PC-9 (cell line): ENCODE results near the gene GLRX.

Source experiments
- EZH2 ChIP-seq: fragments of 200-600 bp; sonication (generic); IDR thresholded peaks from 2 replicates; pipeline ENCODE4 v1.8.0; 2017; ENCODE audit warnings: antibody characterized with exemption, low read depth
- TF ChIP-seq, protein P1 (sequence below): fragments of 200-600 bp; sonication (generic); conservative IDR thresholded peaks from 2 replicates; pipeline ENCODE4 v1.6.1; 2017; ENCODE audit warnings: mixed run types, antibody characterized with exemption, mild to moderate bottlenecking, moderate library complexity

DNA sequence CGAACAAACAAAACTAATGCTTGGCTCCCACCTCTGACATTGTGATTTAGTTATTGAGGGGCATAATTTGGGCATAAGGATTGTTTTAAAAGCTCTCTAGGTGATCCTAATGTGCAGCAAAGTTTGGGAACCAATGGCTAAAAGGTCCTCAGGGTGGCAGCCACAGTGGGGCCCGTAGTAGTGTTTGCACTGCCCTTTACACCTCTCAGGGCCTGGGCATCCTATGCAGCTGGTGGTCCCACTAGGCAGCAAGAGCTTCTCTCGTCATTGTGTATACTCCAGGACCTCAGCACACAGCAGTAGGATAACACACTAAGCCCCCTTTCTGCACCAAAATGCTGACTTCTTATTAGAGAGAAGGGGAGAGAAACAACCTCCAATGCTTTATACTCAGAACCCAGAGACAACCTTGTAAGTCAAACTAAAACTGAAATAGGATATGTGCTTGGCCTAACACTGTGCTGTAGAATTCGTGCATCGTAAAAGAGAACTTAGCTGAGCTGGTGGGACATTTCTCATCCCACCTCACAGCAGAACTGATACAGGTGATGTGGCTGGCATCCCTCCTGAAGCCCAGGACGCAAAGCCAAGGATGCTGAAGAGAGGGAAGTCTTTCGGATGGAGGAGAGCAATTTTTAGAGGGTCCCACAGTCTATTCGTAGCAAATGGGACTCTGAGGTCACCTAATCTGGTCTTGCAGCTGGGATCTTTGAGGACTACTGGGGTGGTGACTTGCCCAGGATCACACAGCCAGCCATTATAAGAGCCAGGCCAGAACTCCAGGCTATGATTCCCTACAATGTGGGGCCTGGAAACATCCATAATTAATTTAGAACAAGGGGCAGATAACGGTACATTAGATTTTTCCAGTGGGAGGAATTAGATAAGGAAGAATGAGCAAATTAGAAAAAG, 1.2 kb downstream of the GLRX start:
- TF ChIP-seq, protein P1, sequence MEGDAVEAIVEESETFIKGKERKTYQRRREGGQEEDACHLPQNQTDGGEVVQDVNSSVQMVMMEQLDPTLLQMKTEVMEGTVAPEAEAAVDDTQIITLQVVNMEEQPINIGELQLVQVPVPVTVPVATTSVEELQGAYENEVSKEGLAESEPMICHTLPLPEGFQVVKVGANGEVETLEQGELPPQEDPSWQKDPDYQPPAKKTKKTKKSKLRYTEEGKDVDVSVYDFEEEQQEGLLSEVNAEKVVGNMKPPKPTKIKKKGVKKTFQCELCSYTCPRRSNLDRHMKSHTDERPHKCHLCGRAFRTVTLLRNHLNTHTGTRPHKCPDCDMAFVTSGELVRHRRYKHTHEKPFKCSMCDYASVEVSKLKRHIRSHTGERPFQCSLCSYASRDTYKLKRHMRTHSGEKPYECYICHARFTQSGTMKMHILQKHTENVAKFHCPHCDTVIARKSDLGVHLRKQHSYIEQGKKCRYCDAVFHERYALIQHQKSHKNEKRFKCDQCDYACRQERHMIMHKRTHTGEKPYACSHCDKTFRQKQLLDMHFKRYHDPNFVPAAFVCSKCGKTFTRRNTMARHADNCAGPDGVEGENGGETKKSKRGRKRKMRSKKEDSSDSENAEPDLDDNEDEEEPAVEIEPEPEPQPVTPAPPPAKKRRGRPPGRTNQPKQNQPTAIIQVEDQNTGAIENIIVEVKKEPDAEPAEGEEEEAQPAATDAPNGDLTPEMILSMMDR = no peak
- no peak for TF ChIP-seq EZH2
